ENCODE measurements around the gene HLCS.
"Not testable (repeated sequence)": the region's sequence is repeated elsewhere in the genome, so short reads cannot be mapped to it uniquely, and the experiment has no call there.

The HLCS gene

DNA sequence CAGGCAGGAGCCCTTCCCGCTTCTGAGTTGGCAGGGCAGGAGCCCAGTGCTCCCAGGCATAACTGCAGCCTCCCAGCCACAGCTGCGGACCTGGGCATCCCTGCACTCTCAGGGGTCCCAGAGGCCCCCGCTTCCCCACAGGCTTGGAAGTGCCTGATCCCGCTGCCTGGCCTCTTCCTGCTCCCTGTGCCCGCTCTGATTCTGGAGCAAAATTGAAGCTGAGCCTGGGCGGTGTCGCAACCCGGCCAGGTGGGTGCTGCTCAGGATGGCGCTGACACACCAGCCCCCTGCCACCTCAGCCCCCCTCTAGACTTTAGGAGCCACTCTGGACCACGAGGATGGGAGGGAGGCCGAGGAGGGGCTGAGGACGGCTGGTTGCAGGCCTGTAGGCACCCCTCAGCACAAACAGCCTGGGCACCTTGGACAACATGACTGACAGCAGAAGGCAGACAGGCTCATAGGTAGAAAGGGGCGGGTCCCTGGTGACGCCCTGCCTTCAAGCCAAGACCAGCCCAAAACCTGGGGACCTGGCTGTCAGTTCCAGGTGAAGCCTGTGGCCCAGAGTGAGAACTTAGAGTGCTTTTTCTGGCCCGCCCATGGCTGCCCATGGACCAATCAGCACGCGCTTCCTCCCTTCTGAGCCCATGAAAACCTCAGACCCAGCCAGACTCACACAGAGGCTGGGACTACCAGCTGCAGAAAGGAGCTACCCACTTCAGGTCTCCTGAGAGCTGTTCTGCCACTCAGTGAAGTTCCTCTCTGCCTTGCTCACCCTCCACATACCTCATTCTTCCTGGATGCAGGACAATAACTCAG lies 7.2 kb downstream of the HLCS start:
- DNase-seq = no peak

DNA sequence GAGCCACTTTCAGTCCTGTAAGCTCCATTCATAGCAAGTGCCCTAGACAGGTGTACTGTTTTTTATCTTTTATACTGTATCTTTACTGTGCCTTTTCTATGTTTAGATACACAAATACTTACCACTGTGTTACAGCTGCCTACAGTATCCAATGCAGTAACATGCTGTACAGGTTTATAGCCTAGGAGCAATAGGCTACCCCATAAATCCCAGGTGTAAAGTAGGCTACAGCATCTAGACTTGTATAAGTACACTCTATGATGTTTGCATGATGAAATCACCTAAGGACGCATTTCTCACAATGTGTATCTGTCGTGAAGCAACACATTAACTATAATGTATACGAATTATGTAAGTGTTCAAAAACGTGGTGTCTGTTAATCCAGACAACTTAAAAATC lies 10.7 kb downstream of the HLCS start:
- no peak for DNase-seq

DNA sequence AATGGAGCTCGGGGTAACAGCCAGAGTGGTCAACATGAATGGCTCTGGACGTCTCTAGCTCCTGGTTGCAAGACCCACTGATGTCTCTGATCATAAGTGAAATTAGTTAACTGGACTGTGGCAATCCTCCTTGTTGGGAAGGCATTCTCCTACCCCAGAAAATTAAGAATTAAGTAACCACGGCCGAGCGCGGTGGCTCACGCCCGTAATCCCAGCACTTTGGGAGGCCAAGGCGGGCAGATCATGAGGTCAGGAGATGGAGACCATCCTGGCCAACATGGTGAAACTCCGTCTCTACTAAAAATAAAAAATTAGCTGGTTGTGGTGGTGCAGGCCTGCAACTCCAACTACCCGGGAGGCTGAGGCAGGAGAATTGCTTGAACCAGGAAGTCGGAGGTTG lies 14.1 kb downstream of the HLCS start:
- DNase-seq = not testable (repeated sequence)

DNA sequence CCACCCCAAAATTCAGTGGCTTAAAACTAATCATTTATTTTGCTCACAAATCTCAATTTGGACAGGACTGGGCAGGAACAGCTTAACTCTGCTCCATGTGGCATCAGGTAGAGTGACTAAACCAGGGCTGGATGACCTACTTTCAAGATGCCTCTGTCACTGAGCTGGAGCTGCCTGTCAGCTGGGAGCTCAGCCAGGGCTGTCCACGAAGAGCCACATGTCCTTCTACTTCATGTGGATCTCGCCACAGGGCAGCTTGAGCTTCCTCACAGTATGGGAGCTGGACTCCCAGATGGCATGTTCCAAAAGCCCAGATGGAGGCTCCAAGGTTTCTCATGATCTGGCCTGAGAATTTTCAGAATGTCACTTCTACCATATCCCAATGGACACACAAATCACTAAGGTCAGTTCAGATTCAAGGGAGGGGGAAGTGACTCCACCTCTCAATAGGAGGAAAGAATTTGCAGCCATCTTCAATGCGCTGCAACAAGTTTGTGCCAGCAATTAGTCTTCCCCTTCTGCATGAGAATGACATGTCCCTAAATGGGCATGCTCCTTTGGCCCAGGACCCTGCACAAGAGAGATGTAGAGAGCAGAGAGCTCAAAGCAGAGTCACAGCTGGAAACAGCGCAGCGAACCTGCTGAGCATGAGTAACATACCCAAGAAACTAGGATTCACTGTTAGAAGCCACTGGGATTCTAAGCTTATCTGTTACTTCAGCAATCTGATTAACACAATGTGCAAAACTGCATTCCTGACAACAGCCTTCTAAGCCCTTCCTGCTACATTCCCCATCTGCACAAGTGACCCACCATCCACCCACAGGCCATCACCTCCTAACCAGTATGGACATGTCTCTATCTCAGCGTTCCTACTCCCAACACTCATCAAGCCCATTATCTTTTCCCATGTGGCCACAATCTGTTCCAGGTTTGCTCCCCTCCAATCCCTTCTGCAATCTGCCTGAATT lies 17.0 kb downstream of the HLCS start:
- DNase-seq = no peak

DNA sequence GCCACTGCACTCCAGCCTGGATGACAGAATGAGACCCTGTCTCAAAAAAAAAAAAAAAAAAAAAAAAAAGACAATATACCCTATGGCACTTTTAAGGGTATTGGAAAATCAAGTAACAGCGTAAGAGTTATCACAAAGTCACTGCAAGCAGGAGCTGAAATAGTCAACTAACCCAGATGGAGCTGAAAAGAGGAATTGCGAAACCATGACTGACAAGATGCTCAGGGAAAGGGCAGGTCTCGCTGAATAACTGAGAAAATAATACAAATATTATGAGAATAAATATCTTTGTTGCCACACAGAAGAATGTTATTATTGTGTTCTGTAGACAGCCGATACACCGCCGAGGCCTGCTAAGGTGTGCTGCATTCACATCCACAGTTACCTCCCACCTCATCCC lies 17.8 kb downstream of the HLCS start:
- DNase-seq = no peak

DNA sequence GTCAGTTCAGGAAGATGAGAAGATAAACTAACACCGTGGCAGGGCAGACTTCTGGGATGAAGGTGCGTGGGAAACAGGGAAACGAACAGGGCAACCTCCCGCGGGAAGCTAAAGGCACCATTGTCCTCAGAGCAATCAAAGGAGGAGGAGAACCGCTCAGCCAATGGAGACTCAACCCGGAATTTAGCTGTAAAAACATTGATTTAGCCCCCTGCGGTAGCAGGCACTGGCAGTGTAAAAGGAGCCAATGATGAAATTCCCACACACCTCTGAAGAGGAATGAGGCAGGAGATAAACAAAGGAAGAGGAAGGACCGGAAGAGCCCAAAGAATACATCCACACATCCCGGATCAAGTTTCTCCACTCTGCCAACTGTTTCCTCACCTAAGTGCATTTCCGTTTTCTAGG lies 19.5 kb downstream of the HLCS start:
- no peak for DNase-seq

DNA sequence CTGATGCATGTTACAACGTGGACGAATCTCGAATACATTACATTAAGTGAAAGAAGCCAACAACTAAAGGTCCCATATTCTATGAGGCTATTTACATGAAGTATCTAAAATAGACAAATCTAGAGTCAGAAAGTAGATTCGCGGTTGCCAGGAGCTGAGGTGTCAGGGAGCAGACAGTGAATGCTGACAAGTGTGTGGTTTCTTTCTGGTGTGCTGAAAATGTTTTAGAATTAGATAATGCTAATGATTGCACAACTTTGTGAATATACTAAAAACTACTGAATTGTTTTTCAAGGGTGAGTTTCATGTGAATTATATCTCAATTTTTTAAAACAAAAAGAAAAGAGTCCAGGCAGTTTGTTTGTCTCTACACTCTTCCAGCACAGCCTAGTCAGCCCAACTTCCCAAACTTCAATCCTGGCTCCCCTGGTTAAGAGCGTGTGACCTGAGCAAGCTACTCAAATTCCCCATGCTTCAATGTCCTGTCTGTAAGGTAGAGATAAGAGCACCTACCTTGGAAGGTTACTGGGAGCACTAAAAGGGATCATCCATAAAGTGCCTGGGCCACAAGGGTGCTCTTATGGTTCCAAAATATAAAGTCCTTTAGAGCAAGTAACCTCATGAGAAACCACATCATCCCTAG lies 20.9 kb downstream of the HLCS start:
- DNase-seq = no peak

DNA sequence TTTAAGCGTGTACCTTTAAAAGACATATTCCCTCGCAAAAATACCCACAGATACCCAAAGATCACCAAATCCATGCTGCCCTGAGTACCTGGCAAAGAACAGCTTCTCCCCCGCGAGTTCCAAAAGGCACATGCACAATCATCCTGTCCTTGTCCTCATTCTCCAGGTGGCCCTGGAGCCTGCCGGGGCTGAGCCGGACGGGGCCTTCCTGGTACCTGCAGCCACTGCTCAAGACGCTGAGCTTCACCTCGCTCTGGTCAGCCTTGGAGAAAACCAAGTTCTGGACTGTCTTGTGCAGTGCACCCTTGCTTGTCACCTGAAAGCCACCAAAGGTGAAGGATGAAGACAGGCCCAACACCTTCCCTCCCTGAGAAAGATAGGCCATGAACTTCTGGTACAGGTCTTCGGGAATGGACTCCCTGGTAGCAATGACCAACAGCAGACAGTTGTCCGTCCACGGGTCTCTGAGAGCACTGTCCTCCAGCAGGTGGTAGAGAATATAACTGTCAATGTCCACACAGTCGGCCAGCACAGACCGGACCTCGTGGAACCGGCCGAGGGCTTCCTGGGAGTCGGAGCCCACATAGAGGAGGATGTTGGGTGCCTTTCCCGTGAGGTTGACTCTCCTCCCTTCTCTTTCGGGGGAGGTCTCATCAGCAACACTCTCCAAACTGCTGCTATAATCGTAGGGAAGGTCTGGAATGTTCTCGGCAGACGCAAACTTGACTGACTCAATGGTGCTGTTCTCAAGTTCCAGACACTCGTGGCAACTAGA lies 29.9 kb downstream of the HLCS start:
- no peak for DNase-seq

DNA sequence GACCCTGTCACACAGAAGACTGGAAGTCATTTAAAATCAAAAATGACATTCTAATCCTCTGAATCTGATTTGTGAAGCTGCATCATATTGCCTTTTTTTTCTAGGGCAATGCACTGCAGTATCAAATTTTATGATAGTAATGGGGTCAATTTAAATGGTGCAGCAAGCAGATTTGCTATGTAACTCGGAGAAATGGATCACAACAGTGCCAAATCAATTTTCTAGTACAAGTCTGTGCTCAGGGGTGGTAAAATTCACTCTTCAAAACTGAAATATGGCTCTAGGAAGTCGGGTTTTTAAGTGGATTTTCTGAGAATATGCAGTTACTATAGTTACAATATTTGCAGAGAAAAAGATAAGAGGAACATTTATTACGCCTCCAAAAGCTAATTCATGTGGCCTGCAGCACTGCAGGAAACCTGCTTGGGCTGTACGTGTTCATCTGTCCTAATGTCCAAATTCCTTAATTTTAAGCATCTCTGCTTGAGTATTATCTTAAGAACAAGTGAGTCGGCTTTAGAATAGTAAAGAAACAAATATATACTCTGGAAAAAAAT lies 31.5 kb downstream of the HLCS start:
- DNase-seq = no peak

DNA sequence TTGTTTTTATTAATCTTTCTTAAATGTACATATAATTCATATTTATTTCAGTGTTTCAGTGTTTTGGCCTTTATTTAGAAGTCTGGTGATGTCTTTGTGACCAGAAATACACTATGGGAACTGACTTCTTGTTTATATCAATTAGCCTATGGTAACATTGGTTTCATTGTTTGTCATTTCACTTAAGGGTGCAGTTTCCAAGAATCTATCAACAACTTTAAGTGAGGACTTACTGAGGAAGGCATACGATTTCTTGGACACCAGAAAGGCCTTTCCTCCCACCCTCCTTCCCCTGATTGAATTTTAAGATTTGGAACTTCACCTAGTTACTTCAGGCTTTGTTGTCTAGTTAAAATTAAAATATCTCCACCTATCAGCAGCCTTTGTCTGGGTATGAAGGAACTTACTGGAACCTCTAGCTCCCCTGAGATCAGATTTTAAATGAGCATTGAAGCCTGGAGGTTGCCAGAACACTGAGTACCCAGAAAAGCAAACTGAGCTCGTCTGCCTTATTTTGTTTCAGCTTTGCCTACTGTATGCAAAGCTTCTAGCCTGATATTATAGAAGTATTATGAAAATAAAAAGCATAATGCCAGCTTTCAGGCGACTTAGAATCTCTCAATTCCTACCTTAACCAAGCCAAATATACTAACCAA lies 34.2 kb downstream of the HLCS start:
- no peak for DNase-seq

DNA sequence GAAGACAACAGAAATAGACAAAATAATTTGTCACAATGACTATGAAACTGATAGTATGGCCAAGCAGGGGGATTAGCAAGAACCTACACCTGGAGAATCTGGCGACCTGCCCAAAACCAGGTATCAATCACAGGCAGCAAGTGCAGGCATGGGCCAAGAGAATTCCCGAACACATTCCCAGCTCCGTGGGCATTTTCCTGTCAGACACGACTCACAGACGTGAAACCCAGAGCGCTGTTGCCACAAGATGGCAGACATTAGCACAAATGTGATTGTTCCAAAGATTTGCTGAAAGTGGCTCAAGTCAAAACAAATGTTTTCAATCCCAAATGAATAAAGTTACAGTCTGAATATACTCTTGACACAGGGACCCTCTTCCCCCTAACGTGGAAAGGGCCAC lies 36.8 kb downstream of the HLCS start:
- peak in 12 of 51 donors; percentile 3 to 59 (median 16) for DNase-seq

DNA sequence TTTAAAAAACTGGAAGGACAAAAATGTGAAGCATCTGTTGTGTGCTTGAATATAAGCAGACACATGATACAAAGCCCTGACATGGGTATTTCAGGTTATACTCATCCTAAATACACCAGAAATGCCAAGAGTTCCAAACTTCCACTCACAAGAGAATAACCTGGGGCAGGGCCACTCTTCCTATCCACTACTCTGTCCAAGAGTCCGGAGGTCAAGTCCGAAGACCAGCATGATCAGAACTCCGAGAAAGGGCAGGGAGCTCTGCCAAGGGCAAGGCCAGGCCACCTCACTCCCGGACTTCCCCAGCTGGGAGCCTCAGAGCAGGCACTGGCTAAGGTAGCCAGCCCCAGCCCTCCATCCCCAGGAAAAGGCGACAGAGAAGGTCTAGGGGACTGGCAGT lies 37.5 kb downstream of the HLCS start:
- DNase-seq = no peak

DNA sequence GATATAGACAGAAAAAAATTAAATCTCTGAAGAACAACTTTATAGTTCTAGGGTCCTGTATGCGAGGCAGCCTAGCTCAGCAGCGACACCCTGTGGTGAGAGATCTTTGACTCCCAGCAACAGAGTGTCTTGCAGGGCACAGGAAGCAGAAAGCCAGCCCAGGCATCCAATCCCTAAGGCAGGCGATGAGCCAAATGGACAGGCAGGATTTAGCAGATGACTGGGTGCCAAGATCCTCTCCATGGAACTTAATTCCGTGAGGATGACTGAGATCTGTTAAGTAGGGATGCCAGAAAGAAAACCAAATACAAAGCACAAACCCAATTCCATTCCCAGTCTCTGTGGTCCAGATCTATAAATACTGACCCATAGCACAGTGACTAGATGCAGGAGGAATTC lies 38.8 kb downstream of the HLCS start:
- peak in 48 of 51 donors; percentile 6 to 90 (median 56) for DNase-seq

DNA sequence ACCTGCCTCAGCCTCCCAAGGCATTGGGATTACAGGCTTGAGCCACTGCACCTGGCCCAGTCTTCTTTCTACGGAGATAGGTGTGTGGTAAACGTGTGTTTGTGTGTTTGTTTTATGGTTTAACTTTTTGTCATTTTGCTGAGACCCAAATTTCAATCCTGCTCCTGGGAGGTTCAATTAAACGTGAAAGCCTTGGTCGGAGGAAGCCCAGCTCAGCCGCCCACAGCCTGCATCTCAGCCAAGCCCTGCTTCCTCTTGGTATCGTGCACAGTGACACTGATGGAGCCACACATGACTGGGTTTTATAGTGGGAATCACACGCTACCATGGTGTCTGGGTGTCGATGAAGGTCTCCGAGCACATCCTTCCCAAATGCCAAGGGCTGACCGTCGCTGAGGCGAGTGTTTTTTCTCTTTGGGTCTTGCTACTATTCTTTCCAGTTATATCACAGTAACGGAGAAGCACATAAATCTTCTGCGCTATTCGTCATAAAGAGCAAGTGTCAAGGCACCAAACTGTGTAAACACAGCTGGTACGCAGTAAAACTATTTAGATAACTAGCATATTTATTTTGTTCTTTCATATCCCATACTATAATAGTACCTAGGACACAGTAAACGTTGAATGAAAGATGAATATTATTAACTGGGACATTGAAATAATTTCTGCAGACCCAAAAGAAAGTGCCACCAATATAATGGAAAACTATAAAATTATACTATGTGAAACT lies 39.3 kb downstream of the HLCS start:
- no peak for DNase-seq

DNA sequence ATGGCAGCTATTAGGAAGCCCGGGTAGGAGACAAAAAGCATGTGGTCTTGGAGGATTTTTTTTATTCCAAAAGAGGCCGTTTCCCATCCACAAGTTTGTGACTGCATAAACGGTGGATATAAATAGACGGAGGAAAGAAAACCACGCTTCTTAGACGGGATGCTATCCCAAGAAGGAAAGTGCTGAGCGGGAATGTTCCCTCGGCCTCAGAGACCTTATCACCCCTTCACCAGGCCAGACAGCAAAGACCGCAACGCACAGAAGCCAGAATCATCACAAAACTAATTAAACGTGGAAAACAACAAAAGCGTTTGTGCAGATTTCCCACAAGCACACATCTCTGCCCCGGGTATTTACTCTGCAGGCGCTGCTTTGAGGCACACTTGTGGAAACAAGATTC lies 43.2 kb downstream of the HLCS start:
- no peak for DNase-seq

DNA sequence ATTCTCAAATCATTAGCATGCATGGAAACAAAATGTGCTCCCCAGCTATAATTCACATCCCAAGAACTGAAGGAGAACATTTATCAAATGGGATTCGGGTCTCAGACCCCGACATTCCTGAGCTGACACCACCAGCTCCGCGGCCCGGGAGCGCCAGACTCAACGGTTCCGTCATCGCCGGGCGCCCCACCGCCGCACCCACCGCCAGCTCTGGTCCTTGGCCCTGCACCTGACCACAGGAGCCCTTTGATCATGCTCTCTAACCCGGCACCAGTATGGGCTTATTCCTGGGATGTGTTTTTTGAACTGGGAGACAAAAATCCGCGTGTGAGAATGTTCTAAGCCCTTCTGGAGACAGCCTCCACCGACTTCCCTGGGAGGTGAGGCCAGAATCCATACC lies 43.6 kb downstream of the HLCS start:
- no peak for DNase-seq

DNA sequence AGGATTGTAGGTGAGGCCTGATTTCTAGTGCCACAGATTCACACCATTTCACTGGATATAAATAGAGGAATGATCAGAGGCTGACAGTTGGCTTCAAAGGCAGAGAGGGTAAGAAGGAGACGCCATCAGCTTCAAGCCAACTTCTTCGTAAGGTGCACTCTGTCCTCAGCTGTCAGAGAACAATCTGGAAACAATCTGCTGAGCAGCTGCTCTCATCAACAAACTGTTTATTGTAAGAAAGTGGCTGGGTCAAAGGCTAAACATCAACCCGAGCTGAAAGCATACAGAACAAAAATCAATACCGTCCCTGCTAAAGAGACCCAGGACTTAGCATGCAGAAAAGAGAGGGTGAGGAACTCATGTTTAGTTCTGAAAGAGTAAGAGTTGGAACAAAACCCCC lies 48.2 kb downstream of the HLCS start:
- no peak for DNase-seq

DNA sequence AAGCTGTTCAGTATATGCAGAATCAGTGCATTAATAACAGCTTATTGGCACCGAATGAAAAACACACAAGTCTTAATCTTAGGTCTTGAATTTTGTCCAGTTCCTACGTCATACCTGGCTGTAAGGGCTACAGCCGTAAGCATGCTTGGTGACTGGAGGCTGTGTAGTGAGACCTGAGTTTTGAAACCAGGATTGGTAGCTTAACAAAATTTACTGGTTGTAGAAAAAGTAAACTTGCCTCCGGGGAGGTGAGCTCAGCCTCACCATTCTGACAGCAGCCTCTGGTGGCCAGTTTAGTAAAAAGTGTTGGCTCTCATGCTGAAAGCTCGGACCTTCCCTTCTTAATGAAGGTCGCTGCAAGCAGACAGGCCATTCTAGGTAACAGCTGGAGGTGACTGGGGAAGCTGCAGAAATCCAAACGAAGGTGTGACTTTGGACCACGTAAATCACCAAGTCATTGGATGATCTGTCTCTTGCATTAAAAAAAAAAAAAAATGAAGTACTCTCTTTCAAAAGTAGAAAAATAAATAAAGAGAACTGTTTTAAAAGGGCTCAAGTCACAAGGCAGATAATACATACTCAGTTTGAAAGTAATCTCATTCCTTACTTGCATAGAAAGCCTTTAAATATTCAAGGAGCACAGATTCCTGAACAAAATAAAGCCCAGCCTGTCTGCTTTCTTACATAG lies 48.9 kb downstream of the HLCS start:
- DNase-seq = peak in 15 of 51 donors; percentile 1 to 34 (median 8)

DNA sequence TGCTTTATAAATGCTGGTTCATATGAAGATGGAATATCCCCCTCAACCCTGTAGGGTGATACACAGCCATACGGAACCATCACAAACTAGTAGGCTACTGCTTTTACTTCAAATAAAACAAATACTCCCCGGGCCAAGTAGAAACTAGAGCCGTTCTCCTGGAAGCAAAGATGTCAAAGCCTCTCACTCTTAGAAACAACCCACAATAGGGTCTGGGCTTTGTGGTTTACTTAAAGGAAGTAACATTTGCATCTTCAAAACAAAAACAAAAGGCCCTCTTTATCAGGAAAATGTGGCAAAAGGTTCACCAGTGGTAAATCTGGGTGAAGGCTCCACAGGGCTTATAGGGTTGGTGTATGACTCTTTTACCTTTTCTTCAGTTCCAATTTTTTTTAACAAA lies 49.8 kb downstream of the HLCS start:
- DNase-seq = no peak

Data from hypothalamus (tissue), 51 donors.